Trophoblast cell (in vitro differentiated cells and primary cell): ENCODE results near the gene TUBA8.
"Not testable (repeated sequence)": the region's sequence is repeated elsewhere in the genome, so short reads cannot be mapped to it uniquely, and the experiment has no call there.

Source experiments
- DNase-seq, 2 donors: peaks; one replicate each; pipeline ENCODE4 v3.0.0-alpha.2; 2016
- H2AFZ ChIP-seq: 2 replicates; pipeline ENCODE4 v1.6.1; 2013; ENCODE audit warnings: low read length, moderate library complexity, mild to moderate bottlenecking; ENCODE audit not compliant: insufficient read depth, poor library complexity
- H2AK5ac ChIP-seq: 2 replicates; pipeline ENCODE4 v1.6.1; 2013; ENCODE audit warnings: mild to moderate bottlenecking, low read length
- H2BK120ac ChIP-seq: 2 replicates; pipeline ENCODE4 v1.6.1; 2013; ENCODE audit warnings: low read length, mild to moderate bottlenecking, moderate library complexity; ENCODE audit not compliant: insufficient read depth, poor library complexity
- H2BK12ac ChIP-seq: 2 replicates; pipeline ENCODE4 v1.6.1; 2013; ENCODE audit warnings: mild to moderate bottlenecking, low read length, moderate library complexity
- H2BK5ac ChIP-seq: 2 replicates; pipeline ENCODE4 v1.6.1; 2013; ENCODE audit warnings: low read length, low read depth, moderate library complexity, mild to moderate bottlenecking; ENCODE audit not compliant: poor library complexity
- H3K14ac ChIP-seq: 2 replicates; pipeline ENCODE4 v1.6.1; 2013; ENCODE audit warnings: mild to moderate bottlenecking, low read length
- H3K18ac ChIP-seq: 2 replicates; pipeline ENCODE4 v1.6.1; 2013; ENCODE audit warnings: mild to moderate bottlenecking, low read length
- H3K23ac ChIP-seq: 2 replicates; pipeline ENCODE4 v1.6.1; 2013; ENCODE audit warnings: low read length
- H3K27ac ChIP-seq: 2 replicates; pipeline ENCODE4 v1.5.1; 2013; ENCODE audit warnings: low read depth, mild to moderate bottlenecking, inconsistent platforms, low read length, moderate library complexity
- H3K27me3 ChIP-seq: 2 replicates; pipeline ENCODE4 v1.6.1; 2013; ENCODE audit warnings: inconsistent platforms, mild to moderate bottlenecking, low read length, moderate library complexity; ENCODE audit not compliant: insufficient read depth
- H3K36me3 ChIP-seq, 2 experiments: 1 replicate in 1 of 2; 2 replicates in 1 of 2; pipeline ENCODE4 v1.6.1; 2013; ENCODE audit warnings: low read length in 2 of 2, mild to moderate bottlenecking in 2 of 2, moderate library complexity in 1 of 2; ENCODE audit not compliant: insufficient read depth in 2 of 2, control insufficient read depth in 1 of 2
- H3K4ac ChIP-seq: 2 replicates; pipeline ENCODE4 v1.6.1; 2013; ENCODE audit warnings: low read depth, mild to moderate bottlenecking, low read length, moderate library complexity
- H3K4me1 ChIP-seq, 2 experiments: 1 replicate in 1 of 2; 2 replicates in 1 of 2; pipeline ENCODE4 v1.6.1; 2013; ENCODE audit warnings: low read length in 2 of 2, mild to moderate bottlenecking in 2 of 2, moderate library complexity in 1 of 2; ENCODE audit not compliant: insufficient read depth in 2 of 2, control insufficient read depth in 1 of 2
- H3K4me2 ChIP-seq: 2 replicates; pipeline ENCODE4 v1.6.1; 2013; ENCODE audit warnings: inconsistent platforms, mild to moderate bottlenecking, low read length, moderate library complexity
- H3K4me3 ChIP-seq: 2 replicates; pipeline ENCODE4 v1.5.1; 2013; ENCODE audit warnings: mild to moderate bottlenecking, low read depth, low read length, inconsistent platforms
- H3K79me1 ChIP-seq: one replicate; pipeline ENCODE4 v1.6.1; 2013; ENCODE audit warnings: low read length
- H3K79me2 ChIP-seq: 2 replicates; pipeline ENCODE4 v1.6.1; 2013; ENCODE audit warnings: low read length, mild to moderate bottlenecking; ENCODE audit not compliant: control insufficient read depth, insufficient read depth, poor library complexity
- H3K9ac ChIP-seq: 2 replicates; pipeline ENCODE4 v1.6.1; 2013; ENCODE audit warnings: mild to moderate bottlenecking, low read length
- H3K9me3 ChIP-seq: 2 replicates; pipeline ENCODE4 v1.6.1; 2013; ENCODE audit warnings: low read depth, mild to moderate bottlenecking, control low read depth, inconsistent platforms, low read length; ENCODE audit not compliant: insufficient read depth
- H4K12ac ChIP-seq: 2 replicates; pipeline ENCODE4 v1.6.1; 2013; ENCODE audit warnings: low read depth, mild to moderate bottlenecking, low read length, moderate library complexity
- H4K8ac ChIP-seq: 2 replicates; pipeline ENCODE4 v1.6.1; 2013; ENCODE audit warnings: low read depth, mild to moderate bottlenecking, low read length, moderate library complexity
- H4K91ac ChIP-seq: one replicate; pipeline ENCODE4 v1.6.1; 2013; ENCODE audit warnings: low read depth, mild to moderate bottlenecking, low read length, moderate library complexity
- WGBS: extraction: QIAGEN DNeasy Blood & Tissue Kit; methylation state at CpG from one replicate; pipeline ENCODE4 v1.1.7; 2013; ENCODE audit warnings: missing lambda C conversion rate; ENCODE audit not compliant: insufficient read length, insufficient coverage; ENCODE audit errors: extremely low coverage; 5-methylcytosine and 5-hydroxymethylcytosine counted together

TUBA8 gene

GRCh38 chr22:18073927-18074326 lies 36.7 kb upstream of the TUBA8 start:
- not testable (repeated sequence) for H3K4ac ChIP-seq, DNase-seq, H4K91ac ChIP-seq, H3K27ac ChIP-seq, H2AFZ ChIP-seq, H2BK5ac ChIP-seq, H3K18ac ChIP-seq, H3K79me1 ChIP-seq, H3K23ac ChIP-seq, H3K14ac ChIP-seq, H2BK120ac ChIP-seq, H3K79me2 ChIP-seq, H3K4me2 ChIP-seq, H3K9me3 ChIP-seq, H3K27me3 ChIP-seq, H3K4me3 ChIP-seq, H3K9ac ChIP-seq, H2BK12ac ChIP-seq, H4K8ac ChIP-seq, H2AK5ac ChIP-seq, H3K36me3 ChIP-seq, H4K12ac ChIP-seq
- WGBS: no CpG with 5 or more reads among the region's 4 CpGs
- peaks cover 10% of the 10 kb centered on the region in 2 experiments for H3K4me1 ChIP-seq

- Histone ChIP-seq H4K91ac (no peak overlapping the region), H2AFZ (no peak overlapping the region), H2BK5ac (no peak overlapping the region), H2BK12ac (no peak overlapping the region), H3K4me3 (no peak overlapping the region), H2BK120ac (no peak overlapping the region), H3K4ac (no peak overlapping the region), H3K27me3 (no peaks in the 10 kb centered on the region), H4K12ac (no peak overlapping the region), H3K27ac (no peak overlapping the region), H3K79me2 (peaks cover 10% of the 10 kb centered on the region), H3K36me3 (peaks cover 1 to 5% of the 10 kb centered on the region in 2 experiments), H3K4me1 (peaks cover 10% of the 10 kb centered on the region in 2 experiments), H3K9me3 (peaks cover 1% of the 10 kb centered on the region), H3K79me1 (peaks cover 7% of the 10 kb centered on the region), H2AK5ac (no peak overlapping the region), H3K23ac (no peak overlapping the region), H4K8ac (no peak overlapping the region), H3K18ac (no peak overlapping the region), H3K14ac (no peak overlapping the region), H3K9ac (no peak overlapping the region), H3K4me2 (no peak overlapping the region)
- no CpG with 5 or more reads among the region's 6 CpGs for WGBS
- no peak for DNase-seq
These were observed 35.4 kb upstream of the TUBA8 start for GRCh38 chr22:18075101-18075719.

DNA sequence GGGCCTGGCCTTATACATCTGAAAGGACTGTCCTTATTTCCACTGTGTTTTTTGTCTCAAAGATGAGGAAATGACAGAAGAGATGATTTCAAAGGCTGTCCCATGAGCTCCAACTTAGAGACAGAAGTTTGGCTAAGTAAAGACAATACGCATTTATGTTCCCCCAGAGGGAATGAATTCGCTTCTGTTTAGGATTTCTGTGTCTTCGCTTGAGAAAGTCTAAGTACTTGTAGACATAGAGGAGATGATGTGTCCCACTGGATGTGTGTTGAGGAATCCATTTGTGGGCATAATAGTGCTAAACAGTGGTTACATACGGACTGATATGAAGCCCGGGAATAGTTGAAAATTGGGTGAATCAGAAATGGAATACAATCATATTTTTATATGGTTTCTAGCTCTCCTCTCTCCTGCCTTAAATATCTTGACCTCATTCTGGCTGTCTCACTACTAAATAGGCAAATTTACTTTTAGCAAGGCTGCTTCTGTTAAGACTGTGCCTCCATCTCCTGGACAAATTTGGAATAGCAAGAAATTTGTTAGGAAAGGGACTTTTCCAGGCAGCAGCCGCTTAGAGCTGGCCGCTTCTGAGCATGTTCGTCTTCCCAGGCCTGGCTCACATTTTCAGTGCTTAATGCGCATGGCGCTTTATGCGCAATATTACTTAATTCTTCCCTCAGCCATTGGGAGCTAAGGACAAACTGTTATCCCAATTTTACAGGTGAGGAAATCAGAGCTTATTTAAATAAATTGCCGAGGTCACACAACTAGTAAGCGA lies 34.7 kb upstream of the TUBA8 start:
- no peak overlapping the region for H3K4me3 ChIP-seq
- H4K12ac ChIP-seq: no peak overlapping the region
- H3K27me3 ChIP-seq: no peaks in the 10 kb centered on the region
- H3K27ac ChIP-seq: no peak overlapping the region
- H2BK5ac ChIP-seq: no peak overlapping the region
- H3K4me2 ChIP-seq: no peak overlapping the region
- H3K36me3 ChIP-seq: peaks cover 1 to 6% of the 10 kb centered on the region in 2 experiments
- peaks cover 6 to 7% of the 10 kb centered on the region in 2 experiments for H3K4me1 ChIP-seq
- no CpG with 5 or more reads among the region's 13 CpGs for WGBS
- H4K91ac ChIP-seq: no peak overlapping the region
- H3K18ac ChIP-seq: no peak overlapping the region
- H2BK12ac ChIP-seq: no peak overlapping the region
- peaks cover 10% of the 10 kb centered on the region for H3K79me2 ChIP-seq
- H3K79me1 ChIP-seq: peaks cover 7% of the 10 kb centered on the region
- no peak overlapping the region for H3K14ac ChIP-seq
- H3K23ac ChIP-seq: no peak overlapping the region
- DNase-seq: peak; percentile 77 to 99
- no peak overlapping the region for H3K9ac ChIP-seq
- no peak overlapping the region for H2AFZ ChIP-seq
- H2AK5ac ChIP-seq: no peak overlapping the region
- no peak overlapping the region for H2BK120ac ChIP-seq
- H3K9me3 ChIP-seq: peaks cover under 1% of the 10 kb centered on the region
- no peak overlapping the region for H3K4ac ChIP-seq
- H4K8ac ChIP-seq: no peak overlapping the region

DNA sequence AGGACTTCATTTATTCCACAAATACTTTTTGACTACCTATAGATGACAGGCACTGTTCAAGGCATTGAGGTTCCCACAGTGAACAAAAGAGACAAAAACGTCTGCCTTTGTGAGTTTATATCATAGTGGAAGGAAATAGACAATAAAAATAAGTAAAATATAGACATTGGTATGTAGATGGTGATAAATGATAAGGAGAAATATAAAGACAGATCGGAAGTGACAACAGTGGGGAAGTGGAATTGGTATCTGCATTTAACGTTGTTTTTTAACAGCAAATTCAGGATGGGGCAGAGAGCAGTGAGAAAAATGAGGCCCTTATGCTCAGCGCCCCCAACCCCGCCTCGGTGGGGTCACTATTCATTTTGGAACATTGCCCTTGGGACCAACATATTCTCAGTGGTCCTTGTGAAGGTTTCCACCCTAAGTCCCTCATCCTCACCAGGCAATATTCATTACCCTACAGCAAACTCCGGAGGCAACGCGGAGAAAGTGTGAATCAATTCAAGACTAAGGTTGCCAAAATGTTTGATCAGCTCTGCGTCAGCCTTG lies 33.4 kb upstream of the TUBA8 start:
- Histone ChIP-seq H3K36me3 (peaks cover 5 to 14% of the 10 kb centered on the region in 2 experiments), H4K91ac (peak overlapping the region; percentile 16), H3K18ac (peak overlapping the region; percentile 13), H2AK5ac (no peak overlapping the region), H2BK12ac (no peak overlapping the region), H3K23ac (no peak overlapping the region), H4K8ac (peak overlapping the region; percentile 73), H2AFZ (peak overlapping the region; percentile 14), H3K9ac (peak overlapping the region; percentile 59), H3K4me1 (peaks cover 4 to 5% of the 10 kb centered on the region in 2 experiments), H3K4me3 (peak overlapping the region; percentile 74), H3K14ac (peak overlapping the region; percentile 22), H3K27me3 (no peaks in the 10 kb centered on the region), H2BK120ac (no peak overlapping the region), H3K9me3 (no peaks in the 10 kb centered on the region), H2BK5ac (no peak overlapping the region), H3K27ac (no peak overlapping the region), H3K79me2 (peaks cover 10% of the 10 kb centered on the region), H3K4me2 (peak overlapping the region; percentile 71), H3K4ac (peak overlapping the region; percentile 18), H3K79me1 (peaks cover 7% of the 10 kb centered on the region), H4K12ac (peak overlapping the region; percentile 40)
- WGBS: 100% methylated on average over 1 of the region's 10 CpGs
- no peak for DNase-seq
